Keratinocyte (primary cell): Measurements from ENCODE around the gene ADGRF3. TPM values are rescaled to one million over a fixed set of nuclear protein-coding genes. Genes with fewer than 3 reads are reported as not detected.

Source experiments
- DNase-seq: peaks from one replicate; pipeline ENCODE4 v3.0.0-alpha.2; 2011; ENCODE audit warnings: low read depth, missing footprints, low spot score
- FAIRE-seq: peaks from 2 replicates; lab custom pipeline; 2011; peaks lifted over from hg19 to GRCh38; lab: Jason Lieb, UNC
- H2AFZ ChIP-seq: 2 replicates; pipeline ENCODE4 v1.6.0; 2012; ENCODE audit warnings: low read length, control low read depth, inconsistent platforms; ENCODE audit not compliant: control insufficient read depth
- H3K27ac ChIP-seq: 2 replicates; pipeline ENCODE4 v1.5.1; 2011; ENCODE audit warnings: low read length; ENCODE audit not compliant: control insufficient read depth, insufficient read depth
- H3K27me3 ChIP-seq: 3 replicates; pipeline ENCODE4 v1.6.0; 2011; ENCODE audit warnings: low read length; ENCODE audit not compliant: control insufficient read depth, insufficient read depth; ENCODE audit errors: extremely low read depth
- H3K36me3 ChIP-seq, 2 experiments: 2 replicates in 1 of 2; 3 replicates in 1 of 2; pipeline ENCODE4 v1.5.1; 2011; ENCODE audit warnings: low read length in 2 of 2, mild to moderate bottlenecking in 1 of 2; ENCODE audit not compliant: control insufficient read depth in 2 of 2, insufficient read depth in 2 of 2; ENCODE audit errors: extremely low read depth in 1 of 2
- H3K4me1 ChIP-seq: 3 replicates; pipeline ENCODE4 v1.5.1; 2011; ENCODE audit warnings: low read length; ENCODE audit not compliant: control insufficient read depth, insufficient read depth; ENCODE audit errors: extremely low read depth
- H3K4me2 ChIP-seq: 3 replicates; pipeline ENCODE4 v1.6.0; 2011; ENCODE audit warnings: low read depth, low read length; ENCODE audit not compliant: control insufficient read depth, insufficient read depth; ENCODE audit errors: extremely low read depth
- H3K4me3 ChIP-seq, 3 experiments: fragments of 200-600 bp in 1 of 3; sonication (generic) in 1 of 3; 2 replicates in 2 of 3; 3 replicates in 1 of 3; pipeline ENCODE4 v1.5.1; 2011 to 2016; ENCODE audit warnings: low read length in 3 of 3, mild to moderate bottlenecking in 3 of 3, control low read depth in 2 of 3, inconsistent platforms in 1 of 3, low read depth in 1 of 3, mixed read lengths in 1 of 3, mixed run types in 1 of 3, moderate library complexity in 1 of 3; ENCODE audit not compliant: control insufficient read depth in 2 of 3, insufficient read depth in 2 of 3; ENCODE audit errors: extremely low read depth in 1 of 3
- H3K79me2 ChIP-seq: 2 replicates; pipeline ENCODE4 v1.6.0; 2012; ENCODE audit warnings: low read length; ENCODE audit not compliant: control insufficient read depth, insufficient read depth
- H3K9ac ChIP-seq: 3 replicates; pipeline ENCODE4 v1.6.0; 2011; ENCODE audit warnings: low read length; ENCODE audit not compliant: control insufficient read depth, insufficient read depth; ENCODE audit errors: extremely low read depth
- H3K9me1 ChIP-seq: 3 replicates; pipeline ENCODE4 v1.6.0; 2011; ENCODE audit warnings: low read length; ENCODE audit not compliant: control insufficient read depth, insufficient read depth; ENCODE audit errors: extremely low read depth
- H3K9me3 ChIP-seq: 2 replicates; pipeline ENCODE4 v1.5.1; 2012; ENCODE audit warnings: low read depth, low read length; ENCODE audit not compliant: control insufficient read depth
- H4K20me1 ChIP-seq: 3 replicates; pipeline ENCODE4 v1.6.0; 2011; ENCODE audit warnings: low read length; ENCODE audit not compliant: control insufficient read depth, insufficient read depth; ENCODE audit errors: extremely low read depth
- EZH2 ChIP-seq: IDR thresholded peaks from one replicate; pipeline ENCODE4 v1.6.1; 2012; ENCODE audit warnings: inconsistent platforms, mild to moderate bottlenecking, low read length, moderate library complexity
- dilution Hi-C: fragments of 300-500 bp; cut with MboI; formaldehyde crosslinking; loops from one replicate; pipeline ENCODE4 v1.7.0; 2020; ENCODE audit warnings: low sequenced_read_pairs; ENCODE audit not compliant: extremely low pct_ligation_motif_present
- polyA plus RNA-seq, 5 experiments: library from polyadenylated mRNA; depleted of rRNA in 3 of 5; stranded (reverse) in 3 of 5; stranded (forward) in 1 of 5; unstranded in 1 of 5; fragments of >200 nt; gene quantifications; 1 replicate in 1 of 5; 2 replicates in 3 of 5; 3 replicates in 1 of 5; pipeline versions ENCODE4 v1.2.1 to v1.2.3, GENCODE V29; 2011 to 2012; ENCODE audit warnings: missing spikeins in 2 of 5, low read depth in 1 of 5, low replicate concordance in 1 of 5
- TF ChIP-seq, protein P1 (sequence below), 3 experiments: IDR thresholded peaks in 1 of 3; conservative IDR thresholded peaks in 1 of 3; optimal IDR thresholded peaks in 1 of 3; 2 replicates in 2 of 3; 3 replicates in 1 of 3; pipeline versions ENCODE3 to v1.5.1; 2011; ENCODE audit warnings: low read length in 3 of 3, mild to moderate bottlenecking in 3 of 3, moderate library complexity in 2 of 3, control low read depth in 1 of 3, inconsistent platforms in 1 of 3; ENCODE audit not compliant: insufficient read depth in 2 of 3; ENCODE audit errors: extremely low read depth in 1 of 3

The ADGRF3 gene
- polyA plus RNA-seq, 1 donor (not counting 4 experiments of a cell fraction or from before 2014, with no cell fraction given), result 0.17 TPM

DNA sequence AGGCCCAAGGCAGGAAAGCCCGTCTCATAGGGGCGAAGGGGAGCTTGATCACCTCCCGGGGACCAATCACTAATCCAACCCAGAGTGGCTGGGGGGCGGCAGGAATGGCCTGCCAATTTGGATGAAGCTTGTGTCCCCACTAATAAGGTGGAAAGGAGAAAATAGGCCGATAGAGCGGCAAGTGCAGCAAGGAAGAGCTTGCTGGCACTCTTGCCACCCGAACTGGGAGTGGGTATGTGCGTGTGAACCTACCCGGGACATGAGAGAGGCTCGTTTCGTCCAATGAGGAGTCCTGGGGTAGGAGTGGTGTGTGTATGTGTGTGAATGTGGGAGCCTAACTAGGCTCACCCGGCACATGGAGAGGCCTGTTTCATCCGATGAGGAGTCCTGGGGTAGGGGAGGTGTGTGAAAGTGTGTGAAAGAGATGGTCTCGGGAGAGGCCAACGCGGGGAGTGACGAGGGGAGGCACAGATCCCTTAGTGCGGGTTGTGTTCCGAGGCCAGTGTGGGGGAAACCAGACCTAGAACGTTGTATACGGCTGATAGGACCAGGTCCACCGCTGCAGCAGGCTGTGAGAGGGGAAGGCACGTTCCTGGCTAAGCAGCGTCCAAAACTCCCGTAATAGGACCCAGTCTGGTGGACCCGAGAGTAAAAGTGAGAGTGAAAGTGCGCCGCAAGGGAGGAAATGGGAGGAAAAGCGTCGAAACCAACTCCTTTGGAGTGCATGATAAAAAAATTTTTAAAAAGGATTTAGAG lies 47.8 kb downstream of the ADGRF3 start:
- FAIRE-seq, result peak; percentile 17
- Histone ChIP-seq H3K27ac (peak overlapping the region; percentile 87), H2AFZ (peak overlapping the region; percentile 91), H4K20me1 (no peaks in the 10 kb centered on the region), H3K9ac (peak overlapping the region; percentile 88), H3K9me3 (no peaks in the 10 kb centered on the region), H3K9me1 (no peaks in the 10 kb centered on the region), H3K4me3 (peak overlapping the region; percentile 20 to 79 (median 55)), H3K4me1 (peaks cover 40% of the 10 kb centered on the region), H3K27me3 (no peaks in the 10 kb centered on the region), H3K36me3 (no peaks in the 10 kb centered on the region), H3K4me2 (peak overlapping the region; percentile 100), H3K79me2 (no peaks in the 10 kb centered on the region)
- DNase-seq, result no peak
- no peak for TF ChIP-seq EZH2
- TF ChIP-seq, protein P1, sequence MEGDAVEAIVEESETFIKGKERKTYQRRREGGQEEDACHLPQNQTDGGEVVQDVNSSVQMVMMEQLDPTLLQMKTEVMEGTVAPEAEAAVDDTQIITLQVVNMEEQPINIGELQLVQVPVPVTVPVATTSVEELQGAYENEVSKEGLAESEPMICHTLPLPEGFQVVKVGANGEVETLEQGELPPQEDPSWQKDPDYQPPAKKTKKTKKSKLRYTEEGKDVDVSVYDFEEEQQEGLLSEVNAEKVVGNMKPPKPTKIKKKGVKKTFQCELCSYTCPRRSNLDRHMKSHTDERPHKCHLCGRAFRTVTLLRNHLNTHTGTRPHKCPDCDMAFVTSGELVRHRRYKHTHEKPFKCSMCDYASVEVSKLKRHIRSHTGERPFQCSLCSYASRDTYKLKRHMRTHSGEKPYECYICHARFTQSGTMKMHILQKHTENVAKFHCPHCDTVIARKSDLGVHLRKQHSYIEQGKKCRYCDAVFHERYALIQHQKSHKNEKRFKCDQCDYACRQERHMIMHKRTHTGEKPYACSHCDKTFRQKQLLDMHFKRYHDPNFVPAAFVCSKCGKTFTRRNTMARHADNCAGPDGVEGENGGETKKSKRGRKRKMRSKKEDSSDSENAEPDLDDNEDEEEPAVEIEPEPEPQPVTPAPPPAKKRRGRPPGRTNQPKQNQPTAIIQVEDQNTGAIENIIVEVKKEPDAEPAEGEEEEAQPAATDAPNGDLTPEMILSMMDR (optimal IDR thresholded peaks at IDR 0.05 in 1 of 3, IDR thresholded peaks at IDR 0.05 in 1 of 3, conservative IDR thresholded peaks at IDR 0.05 in 1 of 3; ENCODE audit: extremely low read depth in 1 of 3, insufficient read depth in 2 of 3, low read length in 3 of 3), result no peak
- dilution Hi-C loops, result no loop called here

DNA sequence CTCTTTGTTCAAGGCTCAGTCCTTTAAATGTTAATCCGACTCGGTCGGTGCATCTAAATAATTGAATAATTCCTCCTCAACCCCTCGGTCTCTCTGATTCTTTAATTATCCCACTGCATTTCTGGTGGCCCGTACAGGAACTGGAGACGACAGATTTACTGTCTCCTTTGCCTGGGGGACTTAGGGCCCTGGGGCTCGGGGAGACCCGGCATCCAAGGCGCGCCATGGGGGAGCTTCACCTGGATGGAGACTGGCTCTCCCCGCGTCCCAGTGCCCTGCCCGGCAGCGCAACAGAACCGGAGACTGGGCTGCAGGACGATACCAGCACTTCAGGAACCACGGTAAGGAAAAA lies 48.3 kb downstream of the ADGRF3 start:
- no peaks in the 10 kb centered on the region for H3K9me1 ChIP-seq
- dilution Hi-C loops, result no loop called here
- H3K4me2 ChIP-seq, result peak overlapping the region; percentile 100
- H4K20me1 ChIP-seq, result no peaks in the 10 kb centered on the region
- H3K9ac ChIP-seq, result peak overlapping the region; percentile 88
- H3K79me2 ChIP-seq, result no peaks in the 10 kb centered on the region
- no peak for TF ChIP-seq EZH2
- H3K27ac ChIP-seq, result peak overlapping the region; percentile 87
- peak overlapping the region in 1 of 3 experiments; percentile 79 for H3K4me3 ChIP-seq
- FAIRE-seq (no peak), DNase-seq (no peak)
- H2AFZ ChIP-seq, result peak overlapping the region; percentile 91
- no peaks in the 10 kb centered on the region for H3K36me3 ChIP-seq
- no peaks in the 10 kb centered on the region for H3K9me3 ChIP-seq
- no peaks in the 10 kb centered on the region for H3K27me3 ChIP-seq
- H3K4me1 ChIP-seq, result peaks cover 35% of the 10 kb centered on the region
